ENCODE results near the gene LRBA. TPM values are rescaled to one million over a fixed set of nuclear protein-coding genes. Genes with fewer than 3 reads are reported as not detected.
"Not testable (repeated sequence)": the region's sequence is repeated elsewhere in the genome, so short reads cannot be mapped to it uniquely, and the experiment has no call there.

LRBA gene
- polyA plus RNA-seq, 1 of the 3 experiments (the other 2 are of a cell fraction), result 11.4 TPM

DNA sequence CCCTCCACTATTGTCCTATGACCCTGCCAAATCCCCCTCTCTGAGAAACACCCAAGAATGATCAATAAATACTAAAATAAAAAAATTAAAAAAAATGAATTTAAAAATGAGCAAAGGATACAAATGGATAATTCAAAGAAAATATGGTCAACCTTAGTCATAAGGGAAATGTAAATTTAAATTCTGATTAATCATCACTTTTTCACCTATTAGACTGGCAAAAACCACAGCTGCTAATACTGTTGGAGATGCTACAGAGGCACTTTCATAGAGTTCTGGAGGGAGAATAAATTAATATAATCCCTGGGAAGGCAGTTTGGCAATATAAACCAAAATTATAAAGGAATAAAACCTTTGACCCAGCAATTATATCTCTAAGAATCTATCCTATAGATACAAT lies 50.3 kb downstream of the LRBA start:
- Histone ChIP-seq H3K9me3 (no peaks in the 10 kb centered on the region), H4K20me1 (ENCODE audit: insufficient read depth) (no peaks in the 10 kb centered on the region), H3F3A (replicated peaks; ENCODE audit: insufficient read depth) (peaks cover 4% of the 10 kb centered on the region), H3K27ac (ENCODE audit: low read depth in 2 of 2, low read length in 1 of 2) (no peak overlapping the region), H3K36me3 (replicated peaks in 1 of 2; ENCODE audit: control insufficient read depth in 1 of 2, insufficient read depth in 2 of 2, low read length in 1 of 2) (no peaks in the 10 kb centered on the region), H3K9ac (no peak overlapping the region), H3K27me3 (ENCODE audit: insufficient read depth) (no peaks in the 10 kb centered on the region), H3K9me2 (no peaks in the 10 kb centered on the region), H2AFZ (ENCODE audit: low read depth) (no peak overlapping the region), H3K4me3 (ENCODE audit: low read depth in 2 of 2, low read length in 1 of 2) (no peak overlapping the region), H3K4me1 (ENCODE audit: control insufficient read depth in 1 of 2, insufficient read depth in 2 of 2, low read depth in 1 of 2, low read length in 1 of 2) (peaks cover 0 to 4% of the 10 kb centered on the region in 2 experiments; a peak in 1 of 4 replicates), H3K4me2 (no peak overlapping the region), H3K79me2 (ENCODE audit: insufficient read depth) (no peaks in the 10 kb centered on the region)
- POLR2A ChIA-PET, result no interaction called here
- CTCF ChIA-PET, result no interaction called here
- TF ChIP-seq CHD2 (IDR thresholded peaks at IDR 0.05; ENCODE audit: low read length, partially characterized antibody) (no peak), NFIC (IDR thresholded peaks at IDR 0.05; ENCODE audit: borderline replicate concordance) (no peak), IRF3 (IDR thresholded peaks at IDR 0.05; ENCODE audit: low read depth, low read length) (no peak), MAX (IDR thresholded peaks at IDR 0.05; ENCODE audit: low read depth) (no peak), MEF2A (IDR thresholded peaks at IDR 0.05; ENCODE audit: borderline replicate concordance, low read depth) (no peak), PBX3 (IDR thresholded peaks at IDR 0.05) (no peak)
- DNase-seq, result no peak

- H3K4me1 ChIP-seq (ENCODE audit: control insufficient read depth in 1 of 2, insufficient read depth in 2 of 2, low read depth in 1 of 2, low read length in 1 of 2); H2AFZ ChIP-seq (ENCODE audit: low read depth); H3K9me2 ChIP-seq; H4K20me1 ChIP-seq (ENCODE audit: insufficient read depth); H3K27ac ChIP-seq (ENCODE audit: low read depth in 2 of 2, low read length in 1 of 2); POLR2A ChIA-PET; H3K79me2 ChIP-seq (ENCODE audit: insufficient read depth); H3K4me2 ChIP-seq; DNase-seq; H3K9ac ChIP-seq; H3K9me3 ChIP-seq; H3K36me3 ChIP-seq (replicated peaks in 1 of 2; ENCODE audit: control insufficient read depth in 1 of 2, insufficient read depth in 2 of 2, low read length in 1 of 2); H3K4me3 ChIP-seq (ENCODE audit: low read depth in 2 of 2, low read length in 1 of 2); H3F3A ChIP-seq (replicated peaks; ENCODE audit: insufficient read depth); CTCF ChIA-PET; H3K27me3 ChIP-seq (ENCODE audit: insufficient read depth): not testable (repeated sequence)
- WGBS (ENCODE audit: low lambda C conversion rate), result 99% methylated on average over 15 of the region's 47 CpGs
These were observed 51.3 kb downstream of the LRBA start for GRCh38 chr4:150963602-150964345.

- peaks cover 10% of the 10 kb centered on the region for H3K9me3 ChIP-seq
- H3K4me1 ChIP-seq (ENCODE audit: control insufficient read depth in 1 of 2, insufficient read depth in 2 of 2, low read depth in 1 of 2, low read length in 1 of 2), result peaks cover 0 to 4% of the 10 kb centered on the region in 2 experiments; a peak in 1 of 4 replicates
- H4K20me1 ChIP-seq (ENCODE audit: insufficient read depth), result no peaks in the 10 kb centered on the region
- H3K79me2 ChIP-seq (ENCODE audit: insufficient read depth), result no peaks in the 10 kb centered on the region
- H2AFZ ChIP-seq (ENCODE audit: low read depth), result no peak overlapping the region
- no peaks in the 10 kb centered on the region for H3K36me3 ChIP-seq (replicated peaks in 1 of 2; ENCODE audit: control insufficient read depth in 1 of 2, insufficient read depth in 2 of 2, low read length in 1 of 2)
- no peak for TF ChIP-seq ELF1 (IDR thresholded peaks at IDR 0.05)
- TF ChIP-seq FOXM1 (IDR thresholded peaks at IDR 0.05; ENCODE audit: low read depth), result no peak
- TF ChIP-seq, protein P1, sequence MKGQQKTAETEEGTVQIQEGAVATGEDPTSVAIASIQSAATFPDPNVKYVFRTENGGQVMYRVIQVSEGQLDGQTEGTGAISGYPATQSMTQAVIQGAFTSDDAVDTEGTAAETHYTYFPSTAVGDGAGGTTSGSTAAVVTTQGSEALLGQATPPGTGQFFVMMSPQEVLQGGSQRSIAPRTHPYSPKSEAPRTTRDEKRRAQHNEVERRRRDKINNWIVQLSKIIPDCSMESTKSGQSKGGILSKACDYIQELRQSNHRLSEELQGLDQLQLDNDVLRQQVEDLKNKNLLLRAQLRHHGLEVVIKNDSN (IDR thresholded peaks at IDR 0.05; ENCODE audit: borderline replicate concordance, low read depth), result no peak
- no peak for TF ChIP-seq RAD21 (IDR thresholded peaks at IDR 0.05; ENCODE audit: low read length)
- TF ChIP-seq RFX5 (IDR thresholded peaks at IDR 0.05; ENCODE audit: low read length), result no peak
- H3K27ac ChIP-seq (ENCODE audit: low read depth in 2 of 2, low read length in 1 of 2), result no peak overlapping the region
- DNase-seq, result no peak
- 76% methylated on average over 1 of the region's 1 CpG for WGBS (ENCODE audit: low lambda C conversion rate)
- H3K4me2 ChIP-seq, result no peak overlapping the region
- no peaks in the 10 kb centered on the region for H3K27me3 ChIP-seq (ENCODE audit: insufficient read depth)
- H3F3A ChIP-seq (replicated peaks; ENCODE audit: insufficient read depth), result peaks cover 4% of the 10 kb centered on the region
- ChIA-PET CTCF (no interaction called here), POLR2A (no interaction called here)
- H3K9me2 ChIP-seq, result no peaks in the 10 kb centered on the region
- no peak overlapping the region for H3K4me3 ChIP-seq (ENCODE audit: low read depth in 2 of 2, low read length in 1 of 2)
- H3K9ac ChIP-seq, result no peak overlapping the region
These were observed 52.8 kb downstream of the LRBA start for GRCh38 chr4:150962245-150962644.

Data from SK-N-SH (cell line).